Stimulated activated CD4-positive, alpha-beta T cell treated with anti-CD3 and anti-CD28 coated beads, Interleukin-1b, Interleukin-23, amount 100 ng/mL, for 48 hours (primary cell): Measurements from ENCODE around the gene AUNIP.
"Not testable (repeated sequence)": the region's sequence is repeated elsewhere in the genome, so short reads cannot be mapped to it uniquely, and the experiment has no call there.

Experiments used
- DNase-seq: peaks from one replicate; pipeline ENCODE4 v3.0.0-alpha.2; 2020

The AUNIP gene

GRCh38 chr1:25862785-25863485 lies 3.7 kb upstream of the AUNIP start:
- no peak for DNase-seq

GRCh38 chr1:25861316-25862286 lies 2.3 kb upstream of the AUNIP start:
- DNase-seq: no peak

- DNase-seq: no peak
These were observed 763 bp downstream of the AUNIP start for GRCh38 chr1:25858494-25858893.

- DNase-seq: no peak
These were observed 2.4 kb downstream of the AUNIP start for GRCh38 chr1:25856856-25857255.

- DNase-seq: no peak
These were observed 4.7 kb downstream of the AUNIP start for GRCh38 chr1:25854554-25854953.

- no peak for DNase-seq
These were observed 10.7 kb downstream of the AUNIP start for GRCh38 chr1:25848531-25848930.

- DNase-seq: no peak
These were observed 11.3 kb downstream of the AUNIP start for GRCh38 chr1:25847929-25848328.

- DNase-seq: no peak
These were observed 13.6 kb downstream of the AUNIP start for GRCh38 chr1:25845664-25846063.

GRCh38 chr1:25844536-25845337 lies 14.5 kb downstream of the AUNIP start:
- no peak for DNase-seq

- no peak for DNase-seq
These were observed 15.8 kb downstream of the AUNIP start for GRCh38 chr1:25843483-25843882.

- DNase-seq: not testable (repeated sequence)
These were observed 19.4 kb downstream of the AUNIP start for GRCh38 chr1:25839808-25840207.

GRCh38 chr1:25837262-25837875 lies 21.9 kb downstream of the AUNIP start:
- DNase-seq: no peak

GRCh38 chr1:25836695-25837094 lies 22.6 kb downstream of the AUNIP start:
- DNase-seq: no peak

GRCh38 chr1:25834894-25835293 lies 24.4 kb downstream of the AUNIP start:
- no peak for DNase-seq

GRCh38 chr1:25833158-25833557 lies 26.1 kb downstream of the AUNIP start:
- no peak for DNase-seq

GRCh38 chr1:25832336-25833037 lies 26.8 kb downstream of the AUNIP start:
- no peak for DNase-seq

- DNase-seq: no peak
These were observed 27.6 kb downstream of the AUNIP start for GRCh38 chr1:25831569-25832196.

GRCh38 chr1:25829046-25829445 lies 30.2 kb downstream of the AUNIP start:
- no peak for DNase-seq

- DNase-seq: no peak
These were observed 30.8 kb downstream of the AUNIP start for GRCh38 chr1:25828491-25828890.

GRCh38 chr1:25826571-25826970 lies 32.7 kb downstream of the AUNIP start:
- DNase-seq: no peak

- no peak for DNase-seq
These were observed 33.7 kb downstream of the AUNIP start for GRCh38 chr1:25825605-25826004.
